HG02610 (cell line): ENCODE data around the gene ASTN2.

ENCODE experiments used
- ATAC-seq: cut with Tn5 transposase; IDR thresholded peaks from one replicate; pipeline ENCODE4 v1.9.1; 2021; ENCODE audit warnings: mild to moderate bottlenecking, moderate library complexity; ENCODE audit not compliant: unreplicated experiment

ASTN2 gene

DNA sequence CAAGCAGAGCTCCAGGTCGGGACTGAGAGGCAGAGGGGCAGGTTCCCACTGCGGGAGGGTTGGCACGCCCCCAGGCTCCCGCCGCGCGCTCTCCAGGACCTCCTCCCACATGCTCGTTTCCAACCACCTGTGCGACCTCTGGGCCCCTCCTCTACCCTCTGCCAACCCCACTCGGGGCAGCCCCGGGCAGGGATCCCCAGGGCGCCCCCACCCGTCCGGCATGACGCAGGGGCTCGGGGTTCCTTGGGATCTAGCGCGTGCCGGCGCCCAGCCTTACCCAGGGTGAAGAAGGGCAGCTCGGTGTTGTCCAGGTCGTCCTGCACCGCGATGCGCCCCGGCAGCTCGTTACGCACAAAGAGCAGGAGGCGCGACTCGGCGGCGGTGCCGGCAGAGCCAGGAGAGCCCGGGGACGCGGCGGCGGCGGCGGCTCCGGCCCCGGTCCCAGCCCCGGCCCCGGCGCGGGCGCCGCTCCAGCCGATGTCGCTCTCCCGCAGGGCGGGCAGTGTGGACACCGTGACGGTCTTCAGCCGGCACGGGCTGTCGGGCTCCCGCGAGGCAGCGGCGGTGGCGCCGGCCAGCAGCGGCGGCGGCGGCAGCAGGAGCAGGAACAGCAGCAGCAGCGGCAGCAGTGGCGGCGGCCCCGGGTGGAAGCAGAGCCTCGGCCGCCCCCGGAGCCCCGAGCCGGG is 494 bp downstream of the ASTN2 start:
- no peak for ATAC-seq

DNA sequence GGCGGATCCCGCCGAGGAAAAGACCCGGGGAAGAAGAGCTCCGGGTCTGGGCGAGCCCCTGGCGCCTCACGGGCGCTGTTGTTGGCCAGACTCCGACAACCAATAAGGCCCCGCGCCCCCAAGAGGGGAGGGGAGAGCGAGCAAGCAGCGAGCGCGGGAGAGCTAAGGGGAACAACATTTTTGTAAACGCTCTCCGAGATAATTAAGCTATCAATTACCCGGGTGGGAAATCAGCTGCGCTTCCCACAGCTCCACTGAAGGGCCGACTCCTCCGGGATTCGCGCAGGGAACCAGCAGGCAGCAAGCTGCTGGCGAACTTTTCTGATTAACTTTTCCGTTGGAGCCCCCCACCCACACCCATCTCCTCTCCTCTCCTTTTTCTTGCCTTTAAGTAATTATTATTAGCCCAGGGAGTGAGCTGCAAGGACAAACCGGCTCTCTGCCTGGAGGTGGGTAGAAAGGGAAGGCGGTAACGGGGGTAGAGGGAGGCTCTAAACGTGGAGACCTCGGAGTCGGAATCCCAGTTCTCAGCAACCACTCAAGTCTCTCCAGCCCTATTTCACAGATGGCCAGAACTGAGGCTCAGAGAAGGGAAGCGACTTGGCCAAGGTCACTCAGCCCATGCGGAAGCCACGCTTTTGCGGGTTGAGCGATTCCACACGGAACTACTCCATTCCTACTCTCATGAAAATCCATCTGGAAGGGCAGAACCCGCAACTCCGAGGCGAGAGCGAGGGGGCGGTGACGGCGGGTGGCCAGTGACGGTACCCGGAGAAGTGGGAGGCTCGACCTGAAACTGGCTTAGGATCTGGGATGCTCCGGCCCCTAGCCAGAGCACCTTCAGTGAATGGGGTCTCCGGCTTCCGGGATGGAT is 1.3 kb downstream of the ASTN2 start:
- ATAC-seq = no peak

DNA sequence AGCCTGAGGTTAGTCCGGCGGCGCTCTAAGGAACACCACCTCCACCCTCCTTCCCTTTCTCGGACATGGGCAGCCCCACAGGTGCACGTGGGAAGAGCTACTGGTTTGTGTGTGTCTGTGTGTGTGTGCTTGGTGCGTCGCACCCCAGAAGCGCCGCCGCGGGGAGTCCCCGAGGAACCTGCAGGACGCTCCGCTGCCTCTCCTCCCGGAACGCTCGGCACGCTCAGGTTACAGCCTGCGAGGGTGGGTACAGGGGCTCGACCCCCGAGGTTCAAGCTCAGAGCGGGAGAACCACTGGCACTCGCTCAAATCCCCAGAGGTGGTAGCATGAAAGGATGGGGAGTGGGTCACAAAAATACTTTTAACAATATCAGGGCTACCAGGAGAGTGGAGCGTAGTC is 2.0 kb downstream of the ASTN2 start:
- no peak for ATAC-seq

DNA sequence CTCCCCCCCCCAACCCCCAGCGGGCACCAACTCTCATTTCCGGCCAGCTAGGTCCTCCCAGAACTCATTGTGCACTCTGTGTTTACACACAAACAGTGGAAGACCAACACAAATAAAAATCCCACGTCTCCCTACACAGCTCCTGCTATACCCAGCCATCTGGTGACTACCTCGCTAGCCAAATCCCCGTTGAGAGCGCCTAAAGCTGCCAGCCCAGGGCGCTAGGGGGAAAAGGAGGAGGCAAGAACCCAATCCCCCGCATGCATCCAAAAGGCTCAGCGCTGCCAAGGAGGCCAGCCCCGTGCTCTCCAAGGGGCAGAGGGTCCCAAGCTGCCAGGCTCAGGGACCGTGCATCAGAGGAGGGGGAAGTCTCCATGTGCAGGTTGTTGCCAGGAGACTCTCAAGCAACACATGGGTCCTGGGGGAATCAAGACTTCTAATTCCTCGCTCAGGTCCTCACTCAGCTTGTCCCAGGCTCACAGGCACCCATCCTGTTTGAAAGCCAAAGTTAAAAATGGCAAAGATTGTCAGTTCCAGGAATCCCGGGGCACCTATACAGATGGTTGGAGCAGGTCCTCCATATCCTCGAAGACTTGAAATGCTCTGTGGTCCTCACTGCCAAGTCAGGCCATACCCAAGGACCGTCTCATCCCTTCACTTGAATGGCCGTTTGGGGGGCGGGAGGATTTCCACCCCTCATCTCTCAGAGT is 2.7 kb downstream of the ASTN2 start:
- no peak for ATAC-seq

DNA sequence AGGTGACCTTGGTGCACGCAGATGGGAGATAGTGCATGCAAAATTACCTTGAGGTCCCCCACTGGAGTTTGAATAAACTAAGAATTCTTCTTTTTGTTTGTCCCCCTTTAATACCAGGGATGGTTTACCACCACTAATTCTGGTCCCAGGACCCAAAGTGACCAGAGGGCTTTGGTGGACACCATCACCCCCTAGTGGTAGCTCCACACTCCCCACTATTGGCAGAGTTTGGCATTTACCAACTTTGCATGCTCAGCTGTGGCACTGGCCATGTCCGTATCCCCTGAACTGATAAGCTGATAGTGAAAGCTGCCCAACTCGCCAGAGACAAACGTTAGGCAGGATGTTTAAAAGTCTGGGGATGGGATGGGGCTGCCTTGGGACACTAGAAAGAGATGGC is 3.3 kb downstream of the ASTN2 start:
- ATAC-seq = no peak

DNA sequence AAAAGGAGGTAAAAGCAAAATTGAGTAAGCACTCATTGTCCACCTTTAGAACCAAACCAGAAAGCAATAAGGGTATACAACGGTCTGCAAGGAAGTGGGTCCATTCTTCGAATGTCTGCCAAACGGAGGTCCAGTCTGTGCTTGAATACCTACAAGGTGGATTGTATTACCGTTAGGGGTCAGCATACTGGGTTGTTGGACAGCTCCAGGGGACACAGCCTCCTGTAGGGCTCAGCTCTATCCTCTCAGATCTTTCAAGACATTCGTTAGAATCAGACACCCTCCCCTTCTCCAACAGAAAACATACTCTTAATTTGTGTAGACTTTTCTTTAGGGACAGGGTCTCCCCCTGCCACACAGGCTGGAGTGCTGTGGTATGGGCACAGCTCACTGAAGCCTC is 5.5 kb downstream of the ASTN2 start:
- no peak for ATAC-seq

DNA sequence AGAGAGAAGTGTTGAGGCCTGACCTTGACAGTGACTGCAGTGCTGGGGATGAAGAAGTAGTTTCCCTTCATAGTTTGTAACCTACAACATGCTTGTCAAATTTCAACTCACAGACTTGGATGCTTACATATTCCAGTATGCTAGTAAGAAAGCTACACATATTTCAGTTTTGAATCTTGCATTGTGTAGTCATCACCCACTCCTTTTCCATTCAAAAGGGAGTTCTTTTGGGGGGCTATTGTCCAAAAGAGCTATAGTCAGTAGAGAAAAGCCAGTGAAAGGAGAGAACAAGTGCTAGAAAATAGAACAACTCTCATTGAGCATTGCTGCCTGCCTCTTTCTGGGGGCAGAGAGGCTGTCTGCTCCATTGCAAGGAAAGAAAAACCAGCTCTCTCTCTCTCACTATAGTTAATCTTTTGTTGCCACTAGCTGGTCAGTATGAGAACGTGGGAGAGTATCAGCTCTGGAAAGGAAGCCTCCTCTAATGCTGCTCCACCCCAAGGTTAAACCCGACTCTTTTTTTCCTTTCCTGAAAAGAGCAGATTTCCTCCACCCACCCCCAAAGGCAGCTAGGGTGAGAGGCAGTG is 7.3 kb downstream of the ASTN2 start:
- ATAC-seq = no peak

DNA sequence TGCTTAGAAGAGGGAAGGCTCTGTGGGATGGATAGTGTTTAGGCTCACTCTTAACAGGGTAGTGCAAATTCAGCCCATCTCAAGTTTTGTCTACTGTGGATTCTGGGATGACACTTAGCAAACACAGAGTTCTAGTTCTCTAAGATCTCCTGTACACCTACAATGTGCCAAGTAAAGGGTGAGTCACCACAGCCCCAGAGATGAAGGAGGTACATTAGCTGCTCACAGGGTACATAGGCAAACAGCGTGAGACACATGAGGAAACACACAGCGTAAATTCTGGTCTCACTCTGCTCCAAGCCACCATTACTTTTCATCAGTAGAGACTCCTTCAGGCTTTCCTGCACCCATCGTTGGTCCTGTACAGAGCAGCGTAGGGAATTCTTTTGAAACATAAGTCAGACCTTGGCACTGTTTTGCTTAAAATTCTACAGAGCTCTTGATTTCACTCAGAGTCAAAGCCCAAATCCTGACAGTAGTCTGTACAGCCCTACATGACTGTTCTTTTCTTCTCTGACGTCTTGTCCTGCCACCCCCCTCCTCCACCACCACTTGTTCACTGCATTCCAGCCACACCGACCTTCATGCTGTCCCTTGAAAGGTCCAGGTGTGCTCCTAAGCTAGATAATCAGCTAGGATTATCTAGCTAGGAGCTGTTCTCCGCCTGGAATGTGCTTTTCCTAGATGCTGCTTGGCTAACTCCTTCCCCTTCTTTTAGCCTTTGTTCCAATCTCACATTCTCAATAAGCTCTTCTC is 8.7 kb downstream of the ASTN2 start:
- no peak for ATAC-seq

DNA sequence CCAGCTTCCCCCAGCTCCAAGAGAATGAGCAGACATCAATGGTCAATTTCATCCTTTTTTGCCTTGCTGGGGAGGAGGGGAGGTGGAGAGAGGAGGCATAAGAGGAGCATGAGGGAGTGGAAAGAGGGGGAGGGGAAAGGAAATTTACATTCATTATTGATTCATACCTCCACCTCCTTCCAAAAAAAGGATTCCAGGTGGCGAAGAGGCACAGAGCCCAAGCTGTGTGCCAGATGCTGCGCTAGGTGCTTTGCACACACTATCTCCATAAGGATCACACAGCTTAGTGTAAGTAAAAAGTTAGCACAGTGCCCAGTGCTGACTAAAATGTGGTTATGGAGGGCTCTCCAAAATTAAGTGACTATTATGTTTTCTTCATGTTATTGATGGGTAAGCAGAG is 11.0 kb downstream of the ASTN2 start:
- no peak for ATAC-seq

DNA sequence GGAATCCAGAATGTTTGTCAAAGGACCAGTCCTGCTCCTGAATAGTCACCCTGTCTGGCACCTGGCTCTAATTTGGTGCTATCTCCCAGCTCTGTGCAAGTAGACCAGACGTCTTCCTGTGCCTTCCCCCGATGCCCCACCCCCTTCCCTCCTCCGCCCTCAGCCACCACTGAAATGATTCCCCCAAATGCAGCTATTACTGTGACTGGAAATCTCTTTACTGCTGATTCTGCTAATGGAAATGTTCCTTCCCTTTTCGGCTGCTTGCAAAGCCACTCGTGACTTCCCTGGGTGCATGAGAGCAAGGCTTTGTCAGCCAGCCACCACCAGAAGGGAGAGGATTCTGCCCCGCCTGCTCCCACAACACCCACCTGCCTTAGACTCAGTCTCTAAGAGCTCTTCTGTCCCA is 11.4 kb downstream of the ASTN2 start:
- no peak for ATAC-seq

DNA sequence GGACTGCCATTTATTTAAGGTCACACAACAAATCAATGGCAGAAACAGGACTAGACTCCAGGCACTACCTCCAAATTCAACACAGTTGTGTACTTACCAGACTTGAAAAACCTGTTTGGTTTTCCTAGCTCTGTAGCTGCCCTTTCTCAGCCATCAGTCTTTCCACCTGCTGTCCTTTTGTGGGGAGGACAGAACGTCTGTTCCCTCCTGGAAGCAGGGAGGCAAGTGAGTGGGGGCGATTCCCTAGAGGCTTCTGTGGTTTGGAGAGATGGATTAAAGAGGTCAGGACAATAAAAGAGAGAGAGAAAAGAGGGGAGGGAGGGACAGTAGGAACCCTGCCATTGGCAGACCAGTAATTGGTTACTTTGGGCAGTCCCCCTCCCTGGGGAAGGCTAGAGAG is 14.7 kb downstream of the ASTN2 start:
- ATAC-seq = no peak

DNA sequence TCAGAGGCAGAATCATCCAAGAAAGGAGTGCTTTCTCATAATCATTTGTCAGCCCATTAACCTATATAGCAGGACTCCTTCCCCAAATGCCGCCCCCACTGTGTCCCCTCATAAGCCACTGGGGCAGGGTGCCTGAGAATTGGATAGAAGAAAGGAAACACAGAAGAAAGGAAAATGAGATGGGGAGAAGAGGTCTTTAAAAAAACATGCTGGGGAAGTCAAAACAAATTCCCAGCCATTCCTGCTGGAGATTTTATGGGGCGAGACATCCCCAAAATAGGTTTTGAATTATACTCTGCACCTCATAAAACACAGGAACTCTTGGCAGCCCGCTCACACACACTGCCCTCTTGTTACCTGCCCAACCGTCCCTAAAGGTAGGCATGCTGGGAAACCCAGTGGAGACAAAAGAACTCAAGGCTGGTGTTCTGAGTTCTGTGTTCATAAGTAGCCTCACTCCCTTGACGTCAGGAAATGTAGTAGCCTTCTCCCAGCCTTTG is 19.7 kb downstream of the ASTN2 start:
- no peak for ATAC-seq

DNA sequence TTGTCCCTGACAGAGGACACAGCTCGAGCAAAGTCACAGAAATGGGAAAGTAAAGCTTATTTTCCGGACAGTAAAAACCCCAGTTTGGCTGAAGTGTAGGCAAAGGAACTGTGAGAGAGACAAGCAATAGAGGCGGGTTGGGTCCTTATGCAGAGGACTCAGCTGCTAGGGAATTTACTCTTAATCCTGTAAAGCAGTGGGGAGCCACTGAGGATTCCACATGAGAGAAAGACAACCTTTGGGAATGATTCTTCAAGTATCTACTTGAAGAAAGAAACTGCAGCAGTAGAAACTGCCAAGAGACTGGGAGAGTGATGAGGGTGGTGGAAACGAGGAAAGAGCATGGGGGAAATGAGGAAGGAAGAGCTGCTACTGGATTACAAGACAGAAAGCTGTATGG is 20.2 kb downstream of the ASTN2 start:
- ATAC-seq = no peak

DNA sequence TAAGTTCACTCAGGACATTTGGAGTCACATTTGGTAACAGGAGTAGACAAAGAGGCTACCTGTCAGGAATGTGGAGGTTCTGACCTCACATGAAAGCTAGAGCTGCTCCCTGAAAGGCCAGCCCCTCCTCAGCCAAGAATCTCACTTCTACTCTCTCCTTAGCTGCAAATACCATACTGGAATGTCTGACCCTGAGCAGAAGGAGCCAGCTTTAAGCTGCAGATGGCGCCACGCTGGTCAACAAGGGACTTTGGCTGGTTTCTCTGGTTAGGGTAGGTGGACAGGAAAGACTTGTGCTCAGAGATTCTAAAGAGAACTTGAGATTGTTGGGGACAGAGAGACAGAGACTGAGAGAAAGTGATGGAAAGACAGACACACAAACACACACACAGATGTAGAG is 21.9 kb downstream of the ASTN2 start:
- ATAC-seq = no peak

DNA sequence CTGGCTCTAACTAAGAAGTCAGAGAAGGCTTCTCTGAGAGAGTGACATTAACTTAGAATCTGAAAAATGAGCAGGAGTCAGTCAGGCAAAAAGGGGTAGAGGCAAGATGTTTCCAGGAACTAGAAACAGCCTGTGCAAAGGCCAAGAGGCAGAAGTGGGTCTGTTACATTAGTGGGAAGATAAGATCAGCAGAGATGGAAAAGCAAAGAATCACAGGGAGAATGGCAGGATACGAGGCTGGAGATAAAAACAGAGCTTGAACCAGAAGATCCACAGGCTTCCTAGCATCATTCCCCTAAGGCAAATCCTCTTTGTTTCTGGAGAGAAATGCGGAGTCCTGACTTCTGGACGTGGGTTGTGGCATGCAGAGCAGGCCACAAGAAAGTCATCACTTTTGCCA is 27.4 kb downstream of the ASTN2 start:
- ATAC-seq = no peak

DNA sequence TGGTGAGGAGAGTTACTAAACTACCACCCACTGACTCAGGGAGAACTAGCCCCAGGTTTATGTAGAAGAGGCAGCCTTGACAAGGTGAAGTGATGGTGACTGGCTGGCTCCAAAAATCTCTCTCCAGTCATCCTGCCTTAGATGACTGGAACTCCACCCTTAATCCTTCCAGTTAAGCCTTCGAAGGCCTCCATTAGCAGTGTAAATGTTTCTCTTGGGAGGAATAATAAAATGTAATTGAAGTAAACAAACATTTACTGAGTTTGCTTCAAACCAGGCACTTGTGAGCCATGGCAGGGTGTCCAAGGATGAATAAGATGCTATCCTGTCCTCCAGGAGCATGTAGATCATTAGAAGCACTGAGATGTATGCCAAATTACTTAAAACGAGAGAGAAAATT is 35.5 kb downstream of the ASTN2 start:
- ATAC-seq = no peak

DNA sequence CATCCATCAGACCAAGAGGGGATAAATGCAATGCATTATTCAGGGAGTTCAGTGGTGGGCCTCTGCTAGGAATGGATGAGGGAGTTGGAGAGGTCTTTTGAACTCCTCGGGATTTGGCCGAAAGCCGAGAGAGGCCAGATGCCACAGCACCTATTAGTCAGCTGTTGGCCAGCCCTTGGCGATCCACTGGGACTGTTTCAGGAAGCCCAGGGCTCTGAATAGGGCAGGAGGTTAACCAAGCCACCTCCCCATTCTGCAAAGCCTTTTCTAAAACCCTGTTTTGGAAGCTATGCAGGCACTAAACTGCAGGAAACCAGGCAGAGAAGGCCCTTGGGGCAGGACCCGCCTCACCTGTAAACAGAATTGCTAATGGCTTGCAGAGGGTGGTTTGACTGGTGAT is 37.8 kb downstream of the ASTN2 start:
- no peak for ATAC-seq

DNA sequence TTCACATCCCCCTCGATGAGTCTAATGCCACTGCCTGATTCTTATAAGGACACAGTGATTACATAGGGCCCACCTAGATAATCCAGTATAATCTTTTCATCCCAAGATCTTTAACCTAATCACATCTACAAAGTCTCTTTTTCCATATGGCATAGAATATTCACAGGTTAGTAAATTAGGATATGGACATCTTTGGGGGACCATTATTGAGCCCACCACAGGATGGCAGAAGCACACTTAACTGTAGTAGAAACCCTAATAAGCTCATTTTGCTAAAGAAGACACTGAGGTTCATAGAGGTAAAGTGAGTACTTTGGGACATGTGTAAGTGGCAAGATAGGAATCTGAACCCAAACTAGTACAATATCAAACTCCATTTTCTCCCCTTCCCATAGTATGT is 38.9 kb downstream of the ASTN2 start:
- no peak for ATAC-seq

DNA sequence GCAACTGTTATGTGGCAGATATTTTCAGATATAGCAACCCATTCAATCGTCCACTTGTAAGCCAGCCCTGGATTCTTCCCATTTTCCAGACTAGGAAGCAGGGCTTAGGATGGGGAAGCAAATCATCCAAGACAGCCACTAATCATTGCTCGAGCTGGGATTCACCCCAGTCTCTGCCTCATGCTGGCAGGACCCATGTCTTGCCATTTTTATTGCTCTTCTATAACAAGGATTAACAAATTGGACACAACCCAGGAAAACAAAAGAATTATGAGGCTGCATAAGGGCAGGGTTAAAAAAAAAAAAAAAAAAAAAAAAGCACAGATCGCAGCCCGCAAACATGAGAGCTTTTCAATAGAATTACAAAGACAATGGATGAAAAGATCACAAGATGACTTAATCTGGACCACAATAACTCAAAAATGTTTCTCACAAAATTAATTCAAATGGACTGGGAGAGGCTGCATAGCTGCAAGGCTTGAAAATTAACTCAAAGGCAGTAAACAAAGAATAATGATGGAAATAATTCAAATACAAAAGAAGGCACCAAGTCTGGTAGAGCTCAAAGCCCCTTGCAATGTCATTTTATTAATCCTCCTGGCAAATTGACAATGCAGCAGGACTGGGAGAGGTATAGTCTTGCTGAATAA is 40.7 kb downstream of the ASTN2 start:
- no peak for ATAC-seq

DNA sequence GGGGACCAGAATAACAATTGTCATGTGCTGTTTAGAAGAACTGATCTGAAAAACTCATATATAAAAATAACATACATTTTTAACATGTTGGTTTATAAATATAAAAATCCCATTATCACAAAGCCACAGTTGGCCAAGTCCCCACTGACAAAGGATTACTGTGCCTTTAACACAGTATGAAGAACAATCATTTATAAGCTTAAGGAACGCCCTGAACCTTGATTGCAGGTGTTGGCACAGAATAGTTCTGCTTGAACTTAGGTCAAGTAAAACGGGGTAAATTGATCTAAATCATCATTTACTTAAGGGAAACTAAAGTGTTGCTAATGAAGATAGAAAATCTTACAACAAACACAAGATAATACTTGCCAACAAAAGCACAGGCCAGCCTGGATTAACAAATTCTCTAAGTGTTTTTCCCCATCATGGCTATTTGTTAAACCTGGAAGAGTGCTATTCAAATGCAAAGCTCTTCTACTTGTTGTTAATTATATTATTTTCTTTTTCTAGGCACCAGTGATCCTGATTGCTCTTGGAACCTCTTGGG is 46.1 kb downstream of the ASTN2 start:
- ATAC-seq = no peak
